ENCODE results near the gene MKNK1. TPM values are rescaled to one million over a fixed set of nuclear protein-coding genes. Genes with fewer than 3 reads are reported as not detected.

MKNK1 gene
- total RNA-seq, 1 donor from 2014 or later, result 77.6 TPM

GRCh38 chr1:46643368-46643775 is 39.3 kb upstream of the MKNK1 start:
- Histone ChIP-seq H3K4me1 (no peaks in the 10 kb centered on the region), H3K36me3 (peaks cover 18% of the 10 kb centered on the region), H3K27ac (no peak overlapping the region), H3K9me3 (no peaks in the 10 kb centered on the region), H3K4me3 (no peak overlapping the region), H3K27me3 (ENCODE audit: low read depth) (no peaks in the 10 kb centered on the region)
- TF ChIP-seq CTCF (IDR thresholded peaks at IDR 0.05), result no peak
- ATAC-seq (no peak), DNase-seq (no peak)
- intact Hi-C loops (cut with DNase I), result no loop called here

- H3K27ac ChIP-seq, result no peak overlapping the region
- DNase-seq (no peak), ATAC-seq (no peak)
- no peak overlapping the region for H3K4me3 ChIP-seq
- no peaks in the 10 kb centered on the region for H3K9me3 ChIP-seq
- peaks cover 12% of the 10 kb centered on the region for H3K36me3 ChIP-seq
- H3K27me3 ChIP-seq (ENCODE audit: low read depth), result no peaks in the 10 kb centered on the region
- H3K4me1 ChIP-seq, result no peaks in the 10 kb centered on the region
- intact Hi-C loops (cut with DNase I), result no loop called here
- TF ChIP-seq CTCF (IDR thresholded peaks at IDR 0.05), result no peak
Measured at GRCh38 chr1:46642115-46642680, 38.1 kb upstream of the MKNK1 start.

GRCh38 chr1:46639547-46639946 is 35.5 kb upstream of the MKNK1 start:
- H3K27me3 ChIP-seq (ENCODE audit: low read depth), result no peaks in the 10 kb centered on the region
- H3K4me3 ChIP-seq, result no peak overlapping the region
- H3K4me1 ChIP-seq, result no peaks in the 10 kb centered on the region
- no peak for ATAC-seq
- intact Hi-C loops (cut with DNase I), result no loop called here
- H3K9me3 ChIP-seq, result no peaks in the 10 kb centered on the region
- peaks cover 31% of the 10 kb centered on the region for H3K36me3 ChIP-seq
- H3K27ac ChIP-seq, result no peak overlapping the region
- no peak for TF ChIP-seq CTCF (IDR thresholded peaks at IDR 0.05)
- DNase-seq, result no peak

DNA sequence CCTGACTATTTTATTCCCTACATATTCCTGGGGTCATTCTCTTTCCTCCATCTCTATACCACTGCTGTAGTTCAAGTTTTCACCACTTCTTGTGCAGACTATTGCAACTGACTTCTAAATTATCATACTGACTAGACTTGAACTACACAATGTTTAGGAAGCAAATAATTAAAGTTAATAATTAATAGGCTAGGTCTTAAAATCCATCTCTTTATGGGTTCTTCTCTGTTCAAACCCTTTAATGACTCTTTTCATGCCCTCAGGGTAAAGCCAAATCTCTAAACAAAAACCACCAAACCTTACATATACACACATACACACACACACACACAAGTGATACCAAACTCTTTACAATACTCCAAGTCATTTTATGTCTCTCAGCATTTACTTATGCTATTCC is 34.9 kb upstream of the MKNK1 start:
- no peak for TF ChIP-seq CTCF (IDR thresholded peaks at IDR 0.05)
- peaks cover 37% of the 10 kb centered on the region for H3K36me3 ChIP-seq
- ATAC-seq, result no peak

DNA sequence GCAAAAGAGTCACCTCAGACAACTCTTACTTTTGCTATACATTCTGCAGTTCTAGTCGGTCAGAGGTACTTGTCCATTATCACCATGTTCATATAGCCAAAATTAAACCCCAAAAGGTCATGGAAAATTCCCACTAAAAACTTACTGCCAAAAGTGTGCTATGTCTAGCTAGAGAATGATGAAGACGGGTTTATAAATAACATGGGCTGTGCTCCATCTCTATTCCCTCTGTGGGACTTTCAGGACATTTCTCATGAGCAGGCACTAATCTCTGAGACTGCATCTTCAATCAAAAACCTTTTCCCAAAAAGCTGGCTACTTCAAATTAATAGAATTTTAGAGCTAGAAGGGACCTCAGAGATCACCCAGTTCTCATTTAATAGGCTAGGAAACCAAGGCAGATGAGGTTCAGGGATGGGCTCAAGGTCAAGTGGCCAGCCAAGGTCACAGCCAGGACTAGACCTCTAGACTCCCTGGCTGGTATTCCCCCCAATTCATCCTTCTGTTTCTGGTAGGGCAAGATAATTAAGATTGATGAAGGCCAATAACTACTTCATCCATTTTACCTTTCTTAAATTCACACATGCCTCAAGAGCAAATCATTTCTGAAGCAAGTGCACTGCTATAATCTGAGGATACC is 33.5 kb upstream of the MKNK1 start:
- no peak for TF ChIP-seq CTCF (IDR thresholded peaks at IDR 0.05)
- H3K27me3 ChIP-seq (ENCODE audit: low read depth), result no peaks in the 10 kb centered on the region
- no peak for DNase-seq
- no peaks in the 10 kb centered on the region for H3K4me1 ChIP-seq
- no peak overlapping the region for H3K4me3 ChIP-seq
- H3K27ac ChIP-seq, result no peak overlapping the region
- ATAC-seq, result no peak
- intact Hi-C loops (cut with DNase I), result no loop called here
- H3K9me3 ChIP-seq, result no peaks in the 10 kb centered on the region
- peaks cover 51% of the 10 kb centered on the region for H3K36me3 ChIP-seq

More for the DNA sequence above, 34.9 kb upstream of the MKNK1 start:
- intact Hi-C loops (cut with DNase I), result no loop called here
- H3K27me3 ChIP-seq (ENCODE audit: low read depth), result no peaks in the 10 kb centered on the region
- H3K9me3 ChIP-seq, result no peaks in the 10 kb centered on the region
- H3K4me3 ChIP-seq, result no peak overlapping the region
- DNase-seq, result no peak
- H3K4me1 ChIP-seq, result no peaks in the 10 kb centered on the region
- no peak overlapping the region for H3K27ac ChIP-seq
